GM18520 (cell line): ENCODE measurements around the gene RPL22L1.
"Not testable (repeated sequence)": the region's sequence is repeated elsewhere in the genome, so short reads cannot be mapped to it uniquely, and the experiment has no call there.

ENCODE experiments used
- ATAC-seq: cut with Tn5 transposase; IDR thresholded peaks from one replicate; pipeline ENCODE4 v1.9.1; 2021; ENCODE audit not compliant: unreplicated experiment

RPL22L1 gene

GRCh38 chr3:170869645-170870593, at the start of gene RPL22L1:
Gene RPL22L1, minus strand, starts transcription at chr3:170870195. Its CDS starts 28 bp downstream, at chr3:170870167.
- ATAC-seq, result peak; percentile 92

GRCh38 chr3:170918715-170919114, 48.7 kb upstream of the RPL22L1 start:
- no peak for ATAC-seq

- ATAC-seq, result no peak
These were observed 44.7 kb upstream of the RPL22L1 start for GRCh38 chr3:170914690-170915089.

- no peak for ATAC-seq
These were observed 44.2 kb upstream of the RPL22L1 start for GRCh38 chr3:170914212-170914611.

- no peak for ATAC-seq
These were observed 41.1 kb upstream of the RPL22L1 start for GRCh38 chr3:170911051-170911450.

- no peak for ATAC-seq
These were observed 40.5 kb upstream of the RPL22L1 start for GRCh38 chr3:170910542-170910941.

- ATAC-seq, result no peak
These were observed 39.3 kb upstream of the RPL22L1 start for GRCh38 chr3:170909129-170909903.

- ATAC-seq, result peak; percentile 64
These were observed 38.5 kb upstream of the RPL22L1 start, which contains the start of gene EIF5A2 for GRCh38 chr3:170908235-170909116. Gene EIF5A2, minus strand, starts transcription at chr3:170908637. Its CDS starts 831 bp downstream, at chr3:170907806.

GRCh38 chr3:170907637-170908234, 37.7 kb upstream of the RPL22L1 start:
- ATAC-seq, result no peak

GRCh38 chr3:170905862-170906261, 35.9 kb upstream of the RPL22L1 start:
- no peak for ATAC-seq

- ATAC-seq, result no peak
These were observed 33.1 kb upstream of the RPL22L1 start for GRCh38 chr3:170903123-170903522.

- ATAC-seq, result no peak
These were observed 29.5 kb upstream of the RPL22L1 start for GRCh38 chr3:170899455-170899854.

GRCh38 chr3:170897978-170898377, 28.0 kb upstream of the RPL22L1 start:
- ATAC-seq, result no peak

GRCh38 chr3:170897199-170897598, 27.2 kb upstream of the RPL22L1 start:
- ATAC-seq, result not testable (repeated sequence)

- ATAC-seq, result no peak
These were observed 26.8 kb upstream of the RPL22L1 start for GRCh38 chr3:170896781-170897180.

GRCh38 chr3:170896333-170896732, 26.3 kb upstream of the RPL22L1 start:
- ATAC-seq, result not testable (repeated sequence)

- no peak for ATAC-seq
These were observed 23.9 kb upstream of the RPL22L1 start for GRCh38 chr3:170893895-170894294.

- ATAC-seq, result no peak
These were observed 19.6 kb upstream of the RPL22L1 start for GRCh38 chr3:170889630-170890029.

- no peak for ATAC-seq
These were observed 19.1 kb upstream of the RPL22L1 start for GRCh38 chr3:170889132-170889531.
